ENCODE measurements around the gene SLC29A1.

DNA sequence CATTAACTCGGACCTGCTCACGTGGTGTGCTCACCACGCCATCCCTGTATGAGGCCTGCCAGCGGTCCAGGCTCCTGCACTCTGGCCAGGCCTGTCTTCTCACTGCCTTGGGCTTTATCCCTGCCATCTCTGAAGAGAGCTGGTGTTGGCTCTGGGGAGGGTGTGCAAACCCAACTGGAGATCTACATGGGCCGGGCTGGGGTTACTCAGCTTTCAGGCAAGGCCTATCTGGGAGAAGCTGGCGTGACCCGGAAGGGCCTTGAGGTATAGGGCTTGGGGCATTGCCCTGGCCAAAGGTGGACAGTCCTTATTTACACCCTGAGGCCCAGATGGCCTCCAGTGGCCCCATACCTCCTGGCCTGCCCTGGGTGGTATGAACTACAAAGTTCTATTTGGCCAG, 5.0 kb downstream of the SLC29A1 start:
- TF ChIP-seq, protein P1, sequence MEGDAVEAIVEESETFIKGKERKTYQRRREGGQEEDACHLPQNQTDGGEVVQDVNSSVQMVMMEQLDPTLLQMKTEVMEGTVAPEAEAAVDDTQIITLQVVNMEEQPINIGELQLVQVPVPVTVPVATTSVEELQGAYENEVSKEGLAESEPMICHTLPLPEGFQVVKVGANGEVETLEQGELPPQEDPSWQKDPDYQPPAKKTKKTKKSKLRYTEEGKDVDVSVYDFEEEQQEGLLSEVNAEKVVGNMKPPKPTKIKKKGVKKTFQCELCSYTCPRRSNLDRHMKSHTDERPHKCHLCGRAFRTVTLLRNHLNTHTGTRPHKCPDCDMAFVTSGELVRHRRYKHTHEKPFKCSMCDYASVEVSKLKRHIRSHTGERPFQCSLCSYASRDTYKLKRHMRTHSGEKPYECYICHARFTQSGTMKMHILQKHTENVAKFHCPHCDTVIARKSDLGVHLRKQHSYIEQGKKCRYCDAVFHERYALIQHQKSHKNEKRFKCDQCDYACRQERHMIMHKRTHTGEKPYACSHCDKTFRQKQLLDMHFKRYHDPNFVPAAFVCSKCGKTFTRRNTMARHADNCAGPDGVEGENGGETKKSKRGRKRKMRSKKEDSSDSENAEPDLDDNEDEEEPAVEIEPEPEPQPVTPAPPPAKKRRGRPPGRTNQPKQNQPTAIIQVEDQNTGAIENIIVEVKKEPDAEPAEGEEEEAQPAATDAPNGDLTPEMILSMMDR (IDR thresholded peaks at IDR 0.05; ENCODE audit: poor library complexity) = no peak
- no peak for TF ChIP-seq EZH2 (IDR thresholded peaks at IDR 0.05; ENCODE audit: borderline replicate concordance)
